GM19468 (cell line): Measurements from ENCODE around the gene HEXIM1.
A peak's percentile ranks its signal among the peaks of the same experiment; 100 is the strongest.

ENCODE experiments used
- ATAC-seq: cut with Tn5 transposase; IDR thresholded peaks from one replicate; pipeline ENCODE4 v1.9.1; 2021; ENCODE audit warnings: mild to moderate bottlenecking, moderate library complexity, moderate number of reproducible peaks; ENCODE audit not compliant: unreplicated experiment; ENCODE audit errors: extremely low read depth

Gene HEXIM1

GRCh38 chr17:45144199-45145034, 3.9 kb upstream of the HEXIM1 start:
- ATAC-seq, result no peak

- ATAC-seq, result no peak
Observed at GRCh38 chr17:45145035-45145389, 3.3 kb upstream of the HEXIM1 start.

- no peak for ATAC-seq
Observed at GRCh38 chr17:45146166-45146565, 2.1 kb upstream of the HEXIM1 start.

- ATAC-seq, result no peak
Observed at GRCh38 chr17:45146592-45146889, 1.7 kb upstream of the HEXIM1 start.

- ATAC-seq, result no peak
Observed at GRCh38 chr17:45146890-45147580, 1.2 kb upstream of the HEXIM1 start.

- no peak for ATAC-seq
Observed at GRCh38 chr17:45147581-45148182, 593 bp upstream of the HEXIM1 start.

- ATAC-seq, result no peak
Observed at GRCh38 chr17:45149037-45149668, 878 bp downstream of the HEXIM1 start.

- ATAC-seq, result no peak
Observed at GRCh38 chr17:45149669-45150664, 1.7 kb downstream of the HEXIM1 start.

- ATAC-seq, result no peak
Observed at GRCh38 chr17:45150911-45151809, 2.9 kb downstream of the HEXIM1 start.

GRCh38 chr17:45155029-45155428, 6.8 kb downstream of the HEXIM1 start:
- ATAC-seq, result no peak

GRCh38 chr17:45155483-45155882, 7.2 kb downstream of the HEXIM1 start:
- no peak for ATAC-seq

- ATAC-seq, result no peak
Observed at GRCh38 chr17:45156242-45156641, 8.0 kb downstream of the HEXIM1 start.

- no peak for ATAC-seq
Observed at GRCh38 chr17:45160447-45161287, 12.4 kb downstream of the HEXIM1 start.

GRCh38 chr17:45161288-45162024, 13.2 kb downstream of the HEXIM1 start, which contains the start of gene HEXIM2:
Gene HEXIM2, plus strand, starts transcription at chr17:45161875. Its CDS starts 919 bp downstream, at chr17:45162794.
- ATAC-seq, result peak; percentile 87

- no peak for ATAC-seq
Observed at GRCh38 chr17:45162025-45162687, 13.9 kb downstream of the HEXIM1 start.

GRCh38 chr17:45164734-45165269, 16.5 kb downstream of the HEXIM1 start:
- ATAC-seq, result no peak
